ENCODE results near the gene SPOUT1. TPM values are rescaled to one million over a fixed set of nuclear protein-coding genes. Genes with fewer than 3 reads are reported as not detected.

Gene SPOUT1
- total and polyA plus RNA-seq, 2 of the 13 experiments (the other 11 are each of a cell fraction or from before 2014, with no cell fraction given) = 39.0 to 45.8 TPM

GRCh38 chr9:128818839-128819715 is 10.5 kb downstream of the SPOUT1 start (continued):
- TF ChIP-seq ZNF326 (CRISPR knock-in tag; IDR thresholded peaks at IDR 0.05; ENCODE audit: borderline replicate concordance) (no peak), ZNF776 (CRISPR knock-in tag; IDR thresholded peaks at IDR 0.05) (peak; percentile 46; the same call in 1 of the 2 replicates), SRY (CRISPR knock-in tag; IDR thresholded peaks at IDR 0.05) (peak; percentile 32), KLF15 (CRISPR knock-in tag; IDR thresholded peaks at IDR 0.05; ENCODE audit: borderline replicate concordance) (peak; percentile 49; the same call in 1 of the 2 replicates), MAX (IDR thresholded peaks at IDR 0.05) (peak; percentile 39; the same call in 1 of the 2 replicates), ZNF629 (CRISPR knock-in tag; conservative IDR thresholded peaks at IDR 0.05) (peak; percentile 97), PBX3 (CRISPR knock-in tag; IDR thresholded peaks at IDR 0.05; ENCODE audit: borderline replicate concordance) (0 out of 2 replicates have a peak, but pooled peaks have one; percentile 29), GABPB1 (CRISPR knock-in tag; IDR thresholded peaks at IDR 0.05) (peak; percentile 47; the same call in 1 of the 2 replicates), PAXIP1 (CRISPR knock-in tag; conservative IDR thresholded peaks at IDR 0.05) (no peak), CERS6 (CRISPR knock-in tag; IDR thresholded peaks at IDR 0.05) (0 out of 2 replicates have a peak, but pooled peaks have one; percentile 17), HOXA9 (CRISPR knock-in tag; IDR thresholded peaks at IDR 0.05; ENCODE audit: borderline replicate concordance) (peak; percentile 70), EEA1 (CRISPR knock-in tag; IDR thresholded peaks at IDR 0.05; ENCODE audit: borderline replicate concordance) (0 out of 2 replicates have a peak, but pooled peaks have one; percentile 40), ZNF891 (CRISPR knock-in tag; IDR thresholded peaks at IDR 0.05) (0 out of 2 replicates have a peak, but pooled peaks have one; percentile 20), ZGPAT (CRISPR knock-in tag; IDR thresholded peaks at IDR 0.05) (no peak), ZNF768 (CRISPR knock-in tag; IDR thresholded peaks at IDR 0.05) (peak; percentile 82), ATAD3A (CRISPR knock-in tag; IDR thresholded peaks at IDR 0.05) (no peak), GABPA (IDR thresholded peaks at IDR 0.05; ENCODE audit: low read depth, low read length) (no peak), GABPA (CRISPR knock-in tag; IDR thresholded peaks at IDR 0.05; ENCODE audit: low read depth) (no peak), ZNF160 (CRISPR knock-in tag; IDR thresholded peaks at IDR 0.05) (peak; percentile 59; the same call in 1 of the 2 replicates), DDIT3 (CRISPR knock-in tag; IDR thresholded peaks at IDR 0.05) (no peak), XRCC5 (optimal IDR thresholded peaks at IDR 0.05; ENCODE audit: low read length) (peak; percentile 40)
